H1 (cell line): Measurements from ENCODE around the gene KCNQ2. TPM values are rescaled to one million over a fixed set of nuclear protein-coding genes. Genes with fewer than 3 reads are reported as not detected.

ENCODE experiments used
- ZNF274 ChIP-seq: IDR thresholded peaks from 2 replicates; pipeline ENCODE4 v1.7.0; 2012; ENCODE audit warnings: low read length, borderline replicate concordance; ENCODE audit errors: extremely low read depth
- polyA plus RNA-seq, 7 experiments: library from polyadenylated mRNA; depleted of rRNA in 3 of 7; stranded (reverse) in 5 of 7; unstranded in 2 of 7; fragments of >200 nt in 5 of 7; fragments of 200-250 nt in 2 of 7; gene quantifications; 1 replicate in 5 of 7; 2 replicates in 1 of 7; 4 replicates in 1 of 7; pipeline versions ENCODE4 v1.2.1 to v1.2.3, GENCODE V29; 2011 to 2013; ENCODE audit warnings: missing spikeins in 2 of 7, mixed read lengths in 2 of 7
- total RNA-seq: library from RNA; stranded (reverse); fragmentation: NEBNext Ultra II Directional; extraction: Animal tissue kit (Norgen Biotek cat#: 25700); gene quantifications from 2 replicates; pipeline ENCODE4 v1.2.1, GENCODE V29; 2021

KCNQ2 gene
- total and polyA plus RNA-seq, 2 of the 8 experiments (the other 6 are each of a cell fraction or from before 2014, with no cell fraction given) = 82.6 to 243 TPM

DNA sequence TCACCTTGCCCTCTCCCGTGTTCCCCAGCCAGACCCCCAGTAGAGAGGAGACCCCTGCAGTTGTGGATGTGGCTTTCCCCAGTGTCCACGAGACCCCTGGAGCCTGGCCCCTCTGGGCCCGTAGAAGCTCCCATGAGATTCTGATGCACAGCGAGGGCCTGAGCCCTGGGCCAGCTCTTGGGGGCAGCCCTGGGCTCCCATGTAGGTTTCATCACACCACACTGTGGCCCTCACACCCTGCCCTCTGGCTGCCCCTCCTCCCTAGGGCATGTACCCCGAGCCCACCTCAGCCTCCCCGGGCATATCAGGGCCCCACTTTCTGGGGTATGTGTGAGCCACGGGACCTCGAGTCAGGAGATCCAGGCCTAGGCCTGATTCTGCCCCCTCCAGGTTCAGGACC lies 104.3 kb downstream of the KCNQ2 start (continued):
- TF ChIP-seq ZNF274 = no peak
